GM12878 (cell line): ENCODE data around the gene MGAT5. TPM values are rescaled to one million over a fixed set of nuclear protein-coding genes. Genes with fewer than 3 reads are reported as not detected.

Experiments used
- ATAC-seq: fragments of 200-7000 bp; cut with Tn5 transposase; 3 replicates; pipeline ENCODE4 v1.9.1; 2020; ENCODE audit warnings: mild to moderate bottlenecking, moderate library complexity
- BruUV-seq: library from RNA; stranded (reverse); fragments of 400-500 nt; replicated peaks from 2 replicates; lab custom pipeline; 2021; lab: Mats Ljungman, UMichigan
- CTCF ChIA-PET: fragments of 300-600 bp; sonication (Branson Sonifier 250); formaldehyde crosslinking; extraction: SDS; loops from one replicate; lab custom pipeline; 2021; ENCODE audit warnings: inconsistent platforms; lab: Yijun Ruan, JAX
- POLR2A ChIA-PET: fragments of 350-600 bp; formaldehyde crosslinking; extraction: SDS; loops from one replicate; lab custom pipeline; 2021; ENCODE audit warnings: inconsistent platforms; lab: Charles Lee
- RAD21 ChIA-PET: fragments of 300-600 bp; sonication (Branson Sonifier 250); formaldehyde crosslinking; loops from one replicate; lab custom pipeline; 2023; ENCODE audit warnings: antibody characterized with exemption; ENCODE audit not compliant: unreplicated experiment; lab: Charles Lee
- SMC1A ChIA-PET: fragments of 300-600 bp; sonication (Branson Sonifier 250); formaldehyde crosslinking; loops from one replicate; lab custom pipeline; 2023; ENCODE audit not compliant: unreplicated experiment, uncharacterized antibody; lab: Charles Lee
- DNase-seq: peaks from one replicate; pipeline ENCODE4 v3.0.0-alpha.2; 2011; ENCODE audit warnings: low read depth, low spot score
- FAIRE-seq: peaks from 3 replicates; lab custom pipeline; 2011; peaks lifted over from hg19 to GRCh38; lab: Jason Lieb, UNC
- H2AFZ ChIP-seq: 2 replicates; pipeline ENCODE4 v1.6.0; 2011; ENCODE audit warnings: low read depth, low read length, control low read depth; ENCODE audit not compliant: control insufficient read depth
- H3K27ac ChIP-seq: 2 replicates; pipeline ENCODE4 v1.5.1; 2011; ENCODE audit warnings: control low read depth; ENCODE audit not compliant: control insufficient read depth, insufficient read depth
- H3K27me3 ChIP-seq, 2 experiments: replicated peaks in 1 of 2; 2 replicates each; pipeline versions ENCODE4 v1.6.0 to v1.6.1; 2011; ENCODE audit warnings: low read length in 1 of 2; ENCODE audit not compliant: control insufficient read depth in 2 of 2, insufficient read depth in 2 of 2
- H3K36me3 ChIP-seq, 2 experiments: 2 replicates each; pipeline ENCODE4 v1.5.1; 2011; ENCODE audit warnings: low read length in 1 of 2; ENCODE audit not compliant: control insufficient read depth in 2 of 2, insufficient read depth in 2 of 2
- H3K4me1 ChIP-seq: 2 replicates; pipeline ENCODE4 v1.6.1; 2011; ENCODE audit warnings: mild to moderate bottlenecking, low read length, moderate library complexity, mixed read lengths; ENCODE audit not compliant: control insufficient read depth, insufficient read depth
- H3K4me2 ChIP-seq: 2 replicates; pipeline ENCODE4 v1.6.0; 2011; ENCODE audit warnings: control low read depth; ENCODE audit not compliant: control insufficient read depth, insufficient read depth
- H3K4me3 ChIP-seq: fragments of 200-600 bp; sonication (generic); 2 replicates; pipeline ENCODE4 v1.5.1; 2016
- H3K79me2 ChIP-seq: 2 replicates; pipeline ENCODE4 v1.6.0; 2011; ENCODE audit warnings: low read length; ENCODE audit not compliant: control insufficient read depth, insufficient read depth
- H3K9ac ChIP-seq: 2 replicates; pipeline ENCODE4 v1.8.0; 2011; ENCODE audit warnings: low read length, control low read depth, mixed read lengths; ENCODE audit not compliant: control insufficient read depth, insufficient read depth
- H3K9me3 ChIP-seq: replicated peaks from 3 replicates; pipeline ENCODE4 v1.5.1; 2011; ENCODE audit warnings: mild to moderate bottlenecking, low read length; ENCODE audit not compliant: control insufficient read depth, insufficient read depth
- H4K20me1 ChIP-seq: 2 replicates; pipeline ENCODE4 v1.6.0; 2011; ENCODE audit not compliant: control insufficient read depth, insufficient read depth
- FOXK2 ChIP-seq: fragments of 450-650 bp; IDR thresholded peaks from 2 replicates; pipeline ENCODE4 v1.6.1; 2017; ENCODE audit warnings: mild to moderate bottlenecking, moderate library complexity
- POLR2A ChIP-seq: IDR thresholded peaks from 2 replicates; pipeline ENCODE4 v1.6.1; 2011; ENCODE audit warnings: low read depth, mild to moderate bottlenecking, low read length
- USF1 ChIP-seq: IDR thresholded peaks from 2 replicates; pipeline ENCODE4 v1.6.1; 2011; ENCODE audit warnings: borderline replicate concordance, low read depth, mild to moderate bottlenecking, moderate library complexity, mixed read lengths, low read length; ENCODE audit not compliant: insufficient read depth; ENCODE audit errors: extremely low read length
- WGBS: methylation state at CpG from one replicate; pipeline ENCODE4 v1.1.6; 2016; ENCODE audit warnings: low lambda C conversion rate; ENCODE audit not compliant: insufficient replicate concordance, insufficient coverage; ENCODE audit errors: missing lambda C conversion rate; 5-methylcytosine and 5-hydroxymethylcytosine counted together
- in situ Hi-C: fragments of 300-500 bp; cut with MboI; formaldehyde crosslinking; loops from 9 replicates; pipeline ENCODE4 v1.14.3; 2018; ENCODE audit warnings: mixed read lengths
- intact Hi-C: fragments of 100-400 bp; cut with micrococcal nuclease; formaldehyde crosslinking; loops from one replicate; pipeline ENCODE4 v1.14.2; 2022; ENCODE audit not compliant: unreplicated experiment
- polyA plus RNA-seq, 11 experiments: library from polyadenylated mRNA; depleted of rRNA in 4 of 11; unstranded in 6 of 11; stranded (reverse) in 5 of 11; fragments of >200 nt; fragmentation: Nextera tagmentation in 4 of 11; fragmentation: Illumina TruSeq in 1 of 11; extraction: Ambion mirVana in 4 of 11; extraction: Trizol in 1 of 11; gene quantifications; 1 replicate in 1 of 11; 2 replicates in 10 of 11; pipeline versions ENCODE4 v1.2.1 to v1.2.3, GENCODE V29; 2011 to 2016; ENCODE audit warnings: inconsistent platforms in 2 of 11, missing spikeins in 2 of 11, low read depth in 1 of 11
- total RNA-seq, 4 experiments: library from RNA; depleted of rRNA in 3 of 4; stranded (reverse); fragments of >200 nt in 3 of 4; fragmentation: Illumina TruSeq in 1 of 4; extraction: Trizol in 1 of 4; gene quantifications; 2 replicates each; pipeline versions ENCODE4 v1.2.1 to v1.2.3, GENCODE V29; 2013 to 2021

The MGAT5 gene
- total and polyA plus RNA-seq, 10 of the 15 experiments (the other 5 are each of a cell fraction or from before 2014, with no cell fraction given), result 4.9 to 104 (median 36.2) TPM

- ChIA-PET CTCF (interaction anchor here (0.9 to 1.6 kb wide), 3 partner anchors 337 to 567 kb away, joined by 3 to 4 read pairs (median 3); no protein-coding TSS in a partner anchor), RAD21 (interaction anchor here (1.7 kb wide), 1 partner anchor 43 kb away, joined by 3 read pairs; no protein-coding TSS in a partner anchor), POLR2A (no interaction called here), SMC1A (no interaction called here)
- Histone ChIP-seq H3K79me2 (no peaks in the 10 kb centered on the region), H3K36me3 (peaks cover under 1 to 16% of the 10 kb centered on the region in 2 experiments; a peak in 3 of 4 replicates), H3K9me3 (no peaks in the 10 kb centered on the region), H3K4me1 (no peaks in the 10 kb centered on the region), H3K4me2 (no peak overlapping the region), H4K20me1 (no peaks in the 10 kb centered on the region), H3K27ac (no peak overlapping the region), H3K9ac (no peak overlapping the region), H3K27me3 (no peaks in the 10 kb centered on the region), H3K4me3 (no peak overlapping the region), H2AFZ (no peak overlapping the region)
- in situ Hi-C loops, result no loop called here
- DNase-seq (no peak), FAIRE-seq (no peak), ATAC-seq (no peak)
- WGBS, result 81% methylated on average over 6 of the region's 6 CpGs
- intact Hi-C loops, result loop anchor here (5.0 kb wide), 1 partner anchor 237 kb away; no protein-coding TSS in a partner anchor
- TF ChIP-seq POLR2A (0 out of 2 replicates have a peak, but pooled peaks have one; percentile 14), USF1 (no peak)
- no TSS peak for BruUV-seq
Measured at GRCh38 chr2:134454931-134455330, 201.1 kb downstream of the MGAT5 start.

- RAD21 ChIA-PET, result interaction anchor here (1.7 kb wide), 1 partner anchor 44 kb away, joined by 3 read pairs; no protein-coding TSS in a partner anchor
- CTCF ChIA-PET, result interaction anchor here (0.9 to 1.6 kb wide), 3 partner anchors 337 to 568 kb away, joined by 3 to 4 read pairs (median 3); no protein-coding TSS in a partner anchor
- TF ChIP-seq FOXK2 (no peak), POLR2A (peak; percentile 54)
- no peak overlapping the region for H2AFZ ChIP-seq
- no peak overlapping the region for H3K4me2 ChIP-seq
- no peak for DNase-seq
- H3K27me3 ChIP-seq, result no peaks in the 10 kb centered on the region
- H3K9me3 ChIP-seq, result no peaks in the 10 kb centered on the region
- 94% methylated on average over 10 of the region's 10 CpGs for WGBS
- ATAC-seq, result no peak
- in situ Hi-C loops (no loop called here), intact Hi-C loops (no loop called here)
- no peak overlapping the region for H3K4me3 ChIP-seq
- H3K4me1 ChIP-seq, result no peaks in the 10 kb centered on the region
- no peaks in the 10 kb centered on the region for H4K20me1 ChIP-seq
- no TSS peak for BruUV-seq
- H3K36me3 ChIP-seq, result peaks cover 0 to 16% of the 10 kb centered on the region in 2 experiments; a peak in 3 of 4 replicates
- POLR2A ChIA-PET, result no interaction called here
- no peak overlapping the region for H3K9ac ChIP-seq
- no peak overlapping the region for H3K27ac ChIP-seq
- SMC1A ChIA-PET, result no interaction called here
- no peaks in the 10 kb centered on the region for H3K79me2 ChIP-seq
- no peak for FAIRE-seq
Measured at GRCh38 chr2:134455426-134455825, 201.6 kb downstream of the MGAT5 start.
